D341Med (cell line): ENCODE results near the gene TRIO.
A peak's percentile ranks its signal among the peaks of the same experiment; 100 is the strongest.

ENCODE experiments used
- DNase-seq: peaks from one replicate; pipeline ENCODE4 v3.0.0; 2012; ENCODE audit warnings: low spot score

The TRIO gene

DNA sequence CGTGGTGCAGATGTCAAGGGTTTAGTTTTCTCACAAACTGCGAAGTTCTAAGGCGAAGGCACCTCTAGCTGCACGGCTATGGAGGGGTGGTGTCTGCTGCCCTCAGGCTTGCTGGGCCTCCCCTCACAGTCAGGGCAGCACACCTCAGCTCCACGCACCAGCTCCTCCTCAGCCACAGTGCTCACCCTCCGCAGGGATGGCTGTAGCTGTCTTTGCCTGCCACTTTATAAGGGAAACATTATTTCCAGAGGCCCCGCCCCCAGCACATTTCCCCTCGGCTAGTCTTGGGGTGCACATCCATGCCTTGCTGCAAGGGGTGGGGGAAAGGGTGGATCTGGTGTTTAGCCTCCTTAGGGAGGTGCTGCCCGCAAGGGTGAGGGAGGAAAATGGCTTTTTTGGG is 154.6 kb downstream of the TRIO start:
- no peak for DNase-seq

DNA sequence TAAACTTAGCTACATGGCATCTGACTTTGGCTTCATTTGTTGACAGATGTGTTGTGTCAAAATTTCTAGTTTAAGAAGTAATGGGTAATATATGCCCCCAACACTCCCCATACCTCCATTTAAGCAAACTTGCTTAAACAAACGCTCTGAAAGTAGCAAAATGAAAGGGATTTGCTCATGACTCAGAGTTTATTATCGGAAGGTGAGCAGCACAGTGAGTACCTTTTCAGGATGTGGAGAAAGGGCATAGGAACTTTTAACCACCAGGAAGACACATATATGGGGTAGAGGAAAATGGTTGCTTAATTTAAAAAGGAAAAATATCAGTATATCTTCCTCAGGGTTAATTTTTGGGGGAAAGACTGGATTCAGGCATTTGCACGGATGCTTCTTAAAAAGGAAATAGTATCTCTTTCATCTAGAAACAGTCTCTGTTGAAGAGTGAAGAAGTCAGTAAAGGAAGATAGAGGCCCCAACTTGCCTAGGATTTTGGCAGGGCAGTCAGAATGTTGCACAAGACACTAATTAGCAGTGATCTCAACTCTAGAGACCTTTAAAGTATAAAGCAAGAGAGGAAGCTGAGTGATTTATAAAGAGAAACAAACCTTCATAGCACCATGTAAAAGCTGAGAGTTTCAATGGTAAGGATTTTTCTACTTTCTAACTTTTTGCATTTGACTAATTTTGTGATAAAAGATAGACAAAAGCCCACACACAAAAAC is 155.1 kb downstream of the TRIO start:
- no peak for DNase-seq

DNA sequence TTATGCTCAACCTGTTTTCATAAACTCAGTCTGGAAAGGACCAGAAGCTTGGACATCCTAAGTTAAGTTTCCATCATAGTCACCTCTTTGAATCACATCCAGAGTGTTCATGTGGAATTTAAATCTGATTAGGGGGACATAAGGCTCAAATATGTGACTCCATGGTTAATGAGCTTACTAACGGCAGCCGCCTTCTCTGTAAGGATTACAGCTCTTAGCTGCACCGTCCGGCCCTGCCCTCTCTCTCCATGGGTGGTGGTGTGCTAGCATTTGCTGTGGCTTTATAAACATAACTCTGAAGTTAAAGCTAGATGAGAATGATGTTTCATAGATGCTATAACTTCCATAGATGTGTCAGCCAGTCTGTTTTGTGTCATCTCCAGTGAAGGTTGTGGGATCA is 156.5 kb downstream of the TRIO start:
- DNase-seq = peak; percentile 70

DNA sequence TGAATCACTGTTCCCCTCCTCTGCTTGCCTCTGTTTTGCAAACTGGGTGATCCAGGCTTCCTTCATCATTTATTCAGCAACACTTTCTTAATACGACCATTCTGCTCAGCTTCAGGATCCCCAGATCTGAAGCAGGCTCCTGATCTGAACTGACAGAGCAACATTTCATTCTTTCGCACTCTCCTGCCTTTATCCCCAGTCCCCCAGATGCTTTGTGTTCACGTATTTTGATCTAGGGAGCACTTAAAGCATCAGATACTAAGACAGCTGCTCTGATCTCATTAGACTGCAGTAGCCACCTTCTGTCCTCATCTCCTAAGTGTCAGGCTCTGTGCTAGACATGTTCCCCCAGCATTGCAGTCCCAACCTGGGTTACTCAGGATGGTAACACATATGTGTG is 158.0 kb downstream of the TRIO start:
- no peak for DNase-seq

DNA sequence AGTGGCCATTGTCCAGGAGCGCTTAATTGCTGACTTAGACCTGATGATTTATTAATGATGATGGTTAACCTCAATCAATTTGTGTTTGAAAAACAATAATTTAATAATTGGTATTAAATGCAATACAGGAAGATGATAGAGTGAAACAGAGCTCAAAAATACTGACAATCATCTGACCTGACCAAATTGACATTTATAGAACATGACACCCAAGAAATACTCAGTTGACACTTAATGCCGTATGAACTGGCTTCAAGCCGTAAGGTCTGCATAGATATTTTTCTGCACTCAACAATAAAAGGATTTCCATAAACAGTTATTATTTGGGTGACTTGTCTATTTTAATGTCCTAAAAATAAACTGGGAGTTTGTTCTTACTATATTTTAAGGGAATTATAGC is 159.2 kb downstream of the TRIO start:
- no peak for DNase-seq

DNA sequence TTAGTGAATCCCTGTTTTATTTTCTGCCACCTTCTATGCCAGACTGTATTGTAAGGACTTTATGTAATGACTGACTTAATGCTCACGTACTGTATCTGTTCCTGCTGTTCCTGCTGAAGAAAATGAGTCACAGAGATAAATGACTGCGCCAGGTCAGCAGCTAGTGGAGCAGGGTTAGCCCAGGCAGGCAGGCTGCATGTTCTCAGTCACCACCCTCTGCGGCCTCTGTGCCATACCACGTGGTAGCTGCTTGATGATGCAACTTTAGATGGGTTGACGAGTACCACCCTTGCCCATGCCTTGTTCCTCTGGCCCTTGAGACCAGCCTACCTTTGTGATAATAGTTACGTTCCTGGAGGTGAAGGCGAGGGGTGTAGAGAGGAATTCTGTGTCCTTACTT is 161.9 kb downstream of the TRIO start:
- no peak for DNase-seq

DNA sequence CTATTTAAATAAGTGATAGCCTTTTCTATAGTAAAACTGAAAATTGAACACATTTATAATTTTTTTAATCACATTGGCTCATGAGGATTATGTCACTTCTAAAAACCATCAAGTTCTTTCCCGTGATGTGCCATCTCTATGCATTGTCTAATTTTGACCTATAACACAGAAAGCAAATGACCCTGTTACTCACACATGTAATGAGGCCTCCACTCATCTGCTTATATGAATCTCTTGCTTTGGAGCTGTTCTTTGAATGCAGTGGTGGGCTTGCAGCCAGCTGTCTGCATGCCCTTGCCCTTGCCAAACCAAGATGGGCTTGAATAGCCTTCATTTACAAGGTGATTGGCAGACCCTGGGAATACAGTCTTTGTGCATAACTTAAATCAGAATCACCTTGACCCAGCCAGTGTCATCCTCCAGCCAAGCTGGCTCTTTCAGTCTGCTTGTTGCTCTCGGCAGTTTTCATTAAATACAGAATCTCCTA is 163.2 kb downstream of the TRIO start:
- DNase-seq = no peak

DNA sequence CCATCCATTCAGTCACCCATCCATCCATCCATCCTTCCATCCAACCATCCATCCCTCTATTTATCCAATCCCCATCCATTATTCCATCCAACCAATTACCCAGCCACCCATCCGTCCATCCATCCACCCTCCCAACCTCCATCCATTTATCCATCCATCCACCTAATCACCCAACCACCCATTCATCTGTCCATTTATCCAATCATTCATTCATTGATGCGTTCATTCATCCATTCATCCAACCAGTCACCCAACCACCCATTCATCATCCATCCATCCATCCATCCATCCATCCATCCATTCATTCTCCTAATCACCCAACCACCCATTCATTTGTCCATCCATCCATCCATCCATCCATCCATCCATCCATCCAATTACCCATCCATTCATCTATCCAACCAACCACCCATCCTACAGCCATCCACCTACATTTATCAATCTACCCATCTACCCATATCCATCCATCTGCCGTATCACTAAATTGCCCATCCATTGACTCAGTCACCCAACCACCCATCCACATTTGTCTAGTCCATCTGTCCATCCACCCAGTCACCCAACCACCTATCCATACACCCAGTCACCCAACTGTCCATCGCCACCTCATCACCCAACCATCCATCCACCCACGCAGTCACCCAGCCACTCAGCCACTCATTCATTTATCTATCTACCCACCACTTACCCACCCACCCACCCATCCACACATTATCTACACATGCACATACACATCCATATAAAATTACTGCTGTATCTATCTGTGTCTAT is 165.4 kb downstream of the TRIO start:
- no peak for DNase-seq

DNA sequence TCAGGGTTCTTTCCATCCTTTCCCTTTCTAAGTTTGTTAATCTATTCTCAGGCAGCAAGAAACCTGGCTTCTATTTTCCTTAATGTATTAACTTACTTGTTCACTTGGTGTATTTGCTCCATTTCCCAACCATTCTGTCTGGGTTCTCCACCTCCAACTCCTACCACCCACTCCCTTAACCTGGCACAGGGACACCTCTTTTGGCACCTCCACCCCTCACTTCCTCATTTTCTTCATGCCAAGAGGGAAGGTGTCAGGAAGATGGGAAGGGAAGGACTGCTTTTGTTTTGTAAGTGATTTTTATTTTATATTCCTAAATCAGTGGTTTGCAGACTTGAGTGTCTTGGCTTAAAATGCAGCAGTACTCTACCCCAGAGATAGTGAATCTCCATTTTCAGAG is 166.1 kb downstream of the TRIO start:
- no peak for DNase-seq

DNA sequence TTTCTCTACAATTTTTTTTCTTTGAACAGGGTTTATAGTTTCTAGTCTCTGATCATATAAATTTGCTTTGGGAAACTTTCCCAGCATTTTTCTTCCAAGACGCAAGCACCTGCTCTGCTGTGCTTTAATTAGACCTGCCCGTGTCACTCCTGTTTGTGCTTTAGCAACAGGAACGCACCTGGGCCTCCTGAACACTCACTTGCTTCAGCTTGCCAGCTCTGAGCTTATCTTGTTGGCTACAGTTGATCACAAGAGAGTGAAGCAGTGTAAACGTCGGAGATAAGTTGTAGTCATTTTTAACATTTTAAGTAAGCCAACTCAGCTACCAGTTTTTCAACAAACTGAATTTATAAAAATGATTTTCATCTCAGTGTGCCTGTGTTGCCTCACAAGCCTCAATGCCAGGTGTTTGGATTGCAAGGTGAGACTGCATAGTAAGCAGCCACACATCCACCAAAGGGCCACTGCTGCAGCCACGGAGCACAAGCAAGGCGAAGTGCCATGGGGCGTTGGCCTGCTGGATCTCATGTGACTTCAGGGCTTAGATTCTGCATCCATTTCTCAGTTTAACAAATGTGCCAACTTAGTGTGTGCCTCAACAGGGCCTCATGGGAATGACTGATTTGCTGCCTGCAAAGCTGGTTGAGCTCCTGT is 166.9 kb downstream of the TRIO start:
- no peak for DNase-seq

DNA sequence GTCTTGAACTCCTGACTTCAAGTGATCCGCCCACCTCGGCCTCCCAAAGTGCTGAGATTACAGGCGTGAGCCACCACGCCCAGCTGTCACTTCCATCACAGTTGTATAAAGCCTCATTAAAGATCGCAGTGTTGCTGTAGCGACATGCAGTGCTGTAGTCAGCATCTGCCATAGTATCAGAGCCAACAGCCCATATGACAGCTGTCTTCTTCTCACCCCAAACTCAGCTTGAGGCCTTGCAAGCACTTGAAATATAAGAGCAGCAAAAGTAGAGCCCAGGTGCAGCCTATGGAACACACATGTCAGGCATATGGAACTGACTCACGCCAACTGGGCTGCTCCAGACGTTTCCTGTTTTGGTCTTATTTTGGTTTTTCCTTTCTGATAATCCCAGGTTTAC is 167.8 kb downstream of the TRIO start:
- DNase-seq = no peak

DNA sequence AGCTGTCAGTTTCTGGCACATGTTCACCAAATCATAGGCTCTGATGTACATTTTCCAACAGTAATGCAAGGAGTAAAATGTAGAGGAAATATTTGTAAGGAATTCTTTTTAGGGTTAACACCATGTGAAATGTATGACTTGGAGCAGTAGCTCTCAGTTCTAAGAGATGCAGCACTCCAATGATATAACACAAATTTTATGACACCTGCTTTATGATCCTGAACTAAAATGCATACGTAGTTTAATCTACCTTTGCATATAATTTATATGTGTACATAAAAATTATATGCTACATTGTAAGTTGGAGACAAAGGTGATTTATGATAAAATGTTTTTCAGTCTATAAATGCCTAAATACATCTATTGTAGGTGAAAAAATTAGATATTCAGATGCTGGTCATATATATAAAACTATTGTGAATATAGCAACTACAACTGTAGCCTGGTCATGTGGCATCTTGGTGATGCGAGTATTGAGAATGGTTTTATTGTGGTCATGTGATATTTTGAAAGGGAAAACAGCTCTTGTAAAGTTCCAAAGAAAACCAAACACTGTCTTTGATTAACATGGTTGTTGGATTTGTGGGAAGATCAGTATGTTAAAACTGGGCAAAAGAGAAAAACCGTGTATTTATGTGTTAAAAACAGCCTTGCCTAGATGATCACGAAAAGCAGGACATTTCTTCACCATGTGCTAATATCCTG is 171.0 kb downstream of the TRIO start:
- DNase-seq = no peak

DNA sequence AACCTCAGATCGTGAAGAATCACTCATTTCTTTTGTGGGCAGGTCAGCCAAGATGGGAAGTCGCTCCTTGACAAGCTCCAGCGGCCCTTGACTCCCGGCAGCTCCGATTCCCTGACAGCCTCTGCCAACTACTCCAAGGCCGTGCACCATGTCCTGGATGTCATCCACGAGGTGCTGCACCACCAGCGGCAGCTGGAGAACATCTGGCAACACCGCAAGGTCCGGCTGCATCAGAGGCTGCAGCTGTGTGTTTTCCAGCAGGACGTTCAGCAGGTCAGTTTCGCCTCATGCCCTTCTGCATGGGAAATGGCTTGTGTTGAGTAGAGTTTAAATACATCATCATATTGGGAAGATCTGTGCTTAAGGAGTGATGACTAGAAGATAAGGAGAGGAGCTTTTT is 173.3 kb downstream of the TRIO start:
- DNase-seq = no peak

DNA sequence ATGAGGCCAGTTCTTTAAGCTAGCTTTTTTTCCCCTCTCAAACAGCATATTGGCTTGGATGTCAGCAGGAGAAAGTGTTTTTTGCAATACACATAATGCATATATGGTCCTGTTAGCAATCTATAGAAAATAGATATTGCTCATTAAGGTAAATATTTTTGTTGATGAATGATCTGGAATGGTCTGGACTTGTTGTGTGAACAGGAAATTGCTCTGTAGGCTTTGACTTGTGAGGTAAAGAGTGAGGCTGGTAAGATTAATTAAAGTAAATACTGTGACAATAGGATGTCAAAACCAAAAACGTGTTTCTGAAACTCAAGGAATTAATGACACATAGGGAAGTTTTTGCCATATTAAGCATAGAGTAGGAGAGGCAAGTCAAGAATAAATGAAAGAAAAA is 176.0 kb downstream of the TRIO start:
- DNase-seq = no peak

DNA sequence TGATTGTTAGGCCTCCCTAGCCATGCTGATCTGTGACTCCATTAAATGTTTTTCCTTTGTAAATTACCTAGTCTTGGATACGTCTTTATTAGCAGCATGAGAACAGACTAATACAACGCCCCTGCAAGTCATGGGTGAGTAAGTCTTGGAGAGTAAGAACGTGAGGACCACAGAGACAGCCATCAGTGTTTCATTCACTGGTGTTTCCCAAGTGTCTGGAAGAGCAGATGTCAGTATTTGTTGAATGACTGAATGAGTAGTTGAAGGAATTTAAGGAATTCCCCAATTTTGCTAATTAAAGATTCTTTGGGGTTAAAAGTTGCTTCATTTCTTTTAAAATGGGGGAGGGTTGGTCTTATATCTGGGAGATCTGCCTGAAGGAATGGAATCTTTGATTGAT is 178.8 kb downstream of the TRIO start:
- no peak for DNase-seq

DNA sequence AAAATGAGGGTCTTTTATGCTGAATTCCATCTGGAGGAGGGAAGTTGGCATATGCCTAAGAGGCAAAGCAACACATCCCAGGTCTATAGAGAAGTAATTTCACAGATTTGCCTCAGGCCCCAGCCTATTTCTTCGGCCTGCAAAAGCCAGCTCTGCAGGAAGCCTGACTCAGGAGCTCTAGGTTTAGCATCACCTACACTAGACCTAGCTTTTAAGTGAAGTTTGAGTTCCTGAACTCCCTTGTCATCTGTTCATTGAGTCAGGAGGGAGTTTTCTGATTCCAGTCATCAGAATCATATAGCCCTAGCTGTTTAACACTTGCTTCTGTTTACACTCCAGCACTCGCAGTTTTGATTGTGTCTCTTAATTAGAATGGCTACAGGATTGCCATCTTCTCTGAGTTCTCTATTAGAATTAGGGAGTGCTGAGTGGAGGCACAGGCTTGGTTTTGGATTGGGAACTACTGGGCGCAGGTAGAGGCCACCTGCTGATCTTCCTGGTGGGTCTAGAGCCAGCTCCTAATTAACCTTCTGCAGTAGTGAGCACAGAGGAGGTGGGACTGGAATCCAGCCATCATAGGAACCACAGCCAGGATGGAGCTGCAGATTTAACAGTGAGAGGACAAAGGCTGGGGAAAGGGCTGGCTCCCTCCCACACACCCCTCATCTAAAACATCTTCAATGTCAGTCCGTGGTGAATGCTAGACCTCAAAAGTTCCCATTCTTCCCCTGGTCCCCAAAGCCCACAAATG is 179.5 kb downstream of the TRIO start:
- DNase-seq = no peak

DNA sequence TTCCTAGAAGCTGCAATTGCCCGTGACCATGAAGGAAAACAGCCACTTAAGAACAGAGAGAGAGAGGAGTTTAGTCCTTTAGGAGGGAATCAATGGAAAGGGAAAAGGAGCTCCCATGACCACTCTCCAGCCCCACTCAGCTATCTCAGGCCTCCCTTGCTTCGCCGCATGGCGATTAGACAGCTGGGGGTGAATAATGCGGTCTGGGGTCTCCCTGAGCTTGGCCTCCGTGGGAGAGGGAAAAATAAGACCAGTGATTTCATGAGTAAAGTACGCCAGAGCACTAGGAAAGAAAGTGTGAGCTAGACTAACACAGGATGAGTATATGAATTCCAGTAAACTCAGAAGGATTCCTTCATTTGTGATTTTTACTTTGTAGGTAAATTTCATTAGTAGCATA is 180.3 kb downstream of the TRIO start:
- no peak for DNase-seq

DNA sequence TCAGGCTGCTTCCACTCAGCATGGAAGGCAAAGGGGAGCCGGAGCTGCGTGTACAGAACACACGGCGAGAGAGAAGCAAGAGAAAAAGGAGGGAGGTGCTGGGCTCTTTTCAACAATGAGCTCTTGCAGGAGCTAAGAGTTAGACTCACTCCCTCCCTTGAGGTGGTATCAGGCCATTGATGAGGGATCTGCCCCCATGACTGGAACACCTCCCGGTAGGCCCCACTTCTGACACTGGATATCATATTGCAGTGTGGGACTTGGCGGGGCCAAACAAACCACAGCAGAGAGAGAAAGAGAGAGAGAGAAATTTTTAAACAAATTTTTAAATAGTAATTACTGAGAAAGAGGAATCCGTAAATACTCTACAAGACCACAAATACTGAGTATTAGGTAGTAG is 182.2 kb downstream of the TRIO start:
- no peak for DNase-seq

DNA sequence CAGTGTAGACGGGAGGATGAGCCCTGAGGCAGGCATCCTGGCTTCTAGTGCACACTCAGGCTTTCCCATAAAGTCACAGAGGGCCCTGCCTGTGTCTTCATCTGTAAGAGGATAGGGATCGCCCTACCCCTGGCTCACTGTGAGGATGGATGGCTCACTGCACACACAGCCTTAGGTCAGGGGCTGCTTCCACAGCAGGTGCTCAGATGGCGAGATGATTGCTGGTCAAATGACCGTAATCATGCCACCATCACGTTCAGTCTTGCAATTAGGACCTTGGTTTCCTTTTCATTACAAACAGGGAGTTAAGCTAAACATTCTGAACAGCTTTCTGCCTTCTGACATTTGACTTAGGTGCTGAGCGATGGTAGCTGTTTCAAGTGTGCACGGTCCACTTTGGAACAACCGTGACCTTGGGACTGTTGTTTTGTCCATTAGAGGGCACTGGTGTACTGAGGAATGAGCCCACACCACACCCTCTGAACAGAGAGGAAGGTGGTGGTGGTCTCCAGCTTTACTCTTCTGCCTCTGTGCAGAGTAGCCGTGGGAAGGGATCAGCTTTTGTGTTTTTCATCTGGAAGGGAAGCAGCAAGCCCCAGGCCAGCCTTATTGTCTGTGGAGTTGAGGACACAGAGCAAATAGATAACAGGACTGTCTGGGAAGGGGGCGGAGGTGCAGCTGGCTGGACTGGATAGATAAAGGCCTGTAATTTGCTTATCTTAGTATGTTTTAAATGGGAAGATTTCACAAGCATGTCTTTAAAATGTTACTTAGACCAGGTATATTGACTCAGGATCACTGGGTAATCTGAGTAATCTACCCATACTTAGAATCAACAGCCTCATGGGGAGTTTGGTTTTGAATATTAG is 183.1 kb downstream of the TRIO start:
- peak; percentile 38 for DNase-seq

DNA sequence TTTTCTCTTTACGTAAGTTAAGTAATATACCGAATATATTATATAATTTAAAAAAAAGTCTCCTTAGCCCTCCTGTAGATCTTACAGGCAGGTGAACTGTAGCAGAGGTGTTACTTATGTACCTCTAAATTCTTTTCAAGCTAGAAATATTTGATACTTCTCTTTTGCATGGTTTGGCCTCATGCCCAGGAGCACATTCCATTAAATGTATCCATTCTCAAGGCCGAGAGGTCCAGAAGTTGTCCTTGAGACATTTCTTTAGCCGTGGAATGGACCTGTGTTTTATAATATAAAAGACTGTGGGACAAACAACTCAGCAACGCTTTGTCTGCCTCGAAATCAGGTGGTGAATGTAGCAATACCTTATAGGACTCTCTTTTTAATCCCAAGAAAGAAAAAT is 184.5 kb downstream of the TRIO start:
- DNase-seq = no peak

DNA sequence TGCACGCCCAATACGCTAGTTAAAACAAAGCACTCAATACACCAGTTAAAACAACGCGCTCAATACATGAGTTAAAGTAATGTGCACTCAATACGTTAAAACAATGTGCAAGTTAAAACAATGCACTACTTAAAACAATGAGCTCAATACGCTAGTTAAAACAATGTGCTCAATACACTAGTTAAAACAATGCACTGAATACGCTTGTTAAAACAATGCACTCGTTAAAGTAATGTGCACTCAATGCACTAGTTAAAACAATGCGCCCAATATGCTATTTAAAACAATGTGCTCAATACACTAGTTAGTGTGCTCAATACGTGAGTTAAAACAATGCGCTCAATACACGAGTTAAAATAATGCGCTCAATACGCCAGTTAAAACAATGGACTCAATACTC is 185.0 kb downstream of the TRIO start:
- no peak for DNase-seq
